Psoas muscle (tissue), 8 donors: Measurements from ENCODE around the gene PER2. TPM values are rescaled to one million over a fixed set of nuclear protein-coding genes. Genes with fewer than 3 reads are reported as not detected.

Source experiments
- ATAC-seq, 4 donors: fragments of 200-7000 bp; cut with Tn5 transposase; one replicate each; pipeline ENCODE4 v1.9.1; 2020; ENCODE audit warnings: moderate library complexity in 3 of 4, mild to moderate bottlenecking in 2 of 4
- DNase-seq, 2 donors: peaks; one replicate each; pipeline ENCODE4 v3.0.0-alpha.2; 2020
- H3K27ac ChIP-seq: fragments of 200-600 bp; one replicate; pipeline ENCODE4 v1.8.0; 2022
- H3K27me3 ChIP-seq, 3 donors: fragments of 200-600 bp in 1 of 3; one replicate each; pipeline versions ENCODE4 v1.6.1 to v1.8.0; 2013 to 2022; ENCODE audit warnings: low read length in 2 of 3, mild to moderate bottlenecking in 2 of 3, moderate library complexity in 1 of 3; ENCODE audit not compliant: insufficient read depth in 3 of 3
- H3K36me3 ChIP-seq, 2 donors: fragments of 200-600 bp in 1 of 2; one replicate each; pipeline versions ENCODE4 v1.6.1 to v1.8.0; 2013 to 2022; ENCODE audit warnings: low read depth in 1 of 2, mild to moderate bottlenecking in 1 of 2, moderate library complexity in 1 of 2; ENCODE audit not compliant: insufficient read depth in 1 of 2
- H3K4me1 ChIP-seq: fragments of 200-600 bp; one replicate; pipeline ENCODE4 v1.8.0; 2022
- H3K4me3 ChIP-seq: fragments of 200-600 bp; one replicate; pipeline ENCODE4 v1.8.0; 2022; ENCODE audit warnings: mild to moderate bottlenecking
- H3K9me3 ChIP-seq: fragments of 200-600 bp; one replicate; pipeline ENCODE4 v1.8.0; 2022
- WGBS, 3 donors: extraction: QIAGEN DNeasy Blood & Tissue Kit; methylation state at CpG; one replicate each; pipeline versions ENCODE4 v1.1.6 to v1.1.7; 2013; 5-methylcytosine and 5-hydroxymethylcytosine counted together
- intact Hi-C, 2 donors: fragments of 100-400 bp; cut with DNase I; formaldehyde crosslinking; loops; one replicate each; pipeline versions ENCODE4 v1.11.0 to v1.14.2; 2022
- polyA plus RNA-seq, 3 donors: library from polyadenylated mRNA; stranded (reverse); fragments of 200-250 nt; gene quantifications; one replicate each; pipeline ENCODE4 v1.2.3, GENCODE V29; 2013
- total RNA-seq, 4 donors: library from RNA; stranded (reverse); fragmentation: NEBNext Ultra II Directional in 2 of 4; extraction: Animal tissue kit (Norgen Biotek cat#: 25700) in 2 of 4; gene quantifications; one replicate each; pipeline versions ENCODE4 v1.2.1 to v1.2.4, GENCODE V29; 2021 to 2023
- TF ChIP-seq, protein P1 (sequence below): fragments of 200-600 bp; IDR thresholded peaks from one replicate; pipeline ENCODE4 v1.8.0; 2022; ENCODE audit warnings: antibody characterized with exemption
- donor health status: healthy with polysubstance abuse.
- donor health status: DM: no; HTN: no; CAD: no; lungs with moderate emphysema.
- donor health status: Bipolar disorder and iron deficiency.
- donor health status: healthy.
- donor health status: DM: yes; HTN: yes; CAD: no.
- donor health status: DM: no; HTN: no; CAD: no.
- donor health status: DM: no; HTN: no; CAD: no.
- donor health status: DM: yes; HTN: yes; CAD: no.

The PER2 gene
- total and polyA plus RNA-seq, 7 donors = 1.9 to 20.7 (median 7.8) TPM

DNA sequence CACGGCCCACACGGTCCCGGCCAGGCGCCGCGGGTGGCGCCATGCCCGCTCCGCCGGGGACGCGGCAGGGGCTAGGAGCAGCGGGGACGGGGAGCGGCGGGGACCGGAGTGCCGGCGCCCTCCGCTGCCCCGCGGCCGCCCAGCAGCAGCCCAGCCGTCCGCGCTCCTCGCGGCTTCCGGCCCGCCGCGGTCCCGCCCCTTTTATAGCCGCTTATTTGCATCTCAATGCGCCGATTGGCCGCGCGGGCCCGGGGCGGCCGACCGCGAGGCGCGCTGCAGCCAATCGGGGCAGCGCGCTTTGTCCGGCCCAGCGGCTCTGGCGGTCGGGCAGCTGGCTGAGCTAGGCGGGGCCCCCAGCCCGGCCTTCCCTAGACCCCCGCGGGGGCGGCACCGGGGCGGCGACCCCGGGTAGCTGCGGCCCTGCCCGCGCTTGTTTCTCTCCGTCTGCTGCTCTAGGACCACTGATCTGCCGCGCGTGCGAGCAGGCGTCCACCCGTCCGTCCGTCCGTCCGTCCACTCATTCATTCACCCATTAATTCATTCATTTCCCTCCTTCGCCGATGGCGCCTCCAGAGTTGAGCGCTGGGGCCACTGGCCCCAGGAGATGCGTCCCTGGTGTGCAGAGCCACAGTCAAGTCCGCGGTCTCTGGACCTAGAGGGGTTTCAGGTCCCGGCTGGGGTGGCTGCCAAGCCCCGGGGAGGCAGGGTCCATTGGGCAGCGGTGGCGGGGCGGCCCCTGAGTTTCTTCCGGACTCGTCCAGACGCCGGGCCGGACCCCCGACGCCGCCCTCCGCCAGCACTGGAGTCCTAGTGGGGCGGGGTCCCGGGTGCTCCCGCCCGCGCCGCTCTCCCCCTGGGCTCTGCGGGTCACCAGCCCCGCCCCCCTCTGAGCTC, 48.3 kb downstream of the PER2 start, which contains the start of gene HES6:
HES6 (minus strand) TSS at position 176 of the 894 bp plus-strand sequence; CDS start at position 43, 133 bp downstream.
- H3K4me1 ChIP-seq = peaks cover 32% of the 10 kb centered on the region
- WGBS, 3 donors = 0 to 1% (median 0%) methylated on average over 65 to 105 of the region's 105 CpGs
- intact Hi-C loops = no loop called here
- H3K9me3 ChIP-seq = no peaks in the 10 kb centered on the region
- peak; percentile 92 to 94 for DNase-seq
- H3K36me3 ChIP-seq = peaks cover 0 to 2% of the 10 kb centered on the region in 2 donors
- H3K4me3 ChIP-seq = peak within 1 kb of the TSS; percentile 69
- peak within 1 kb of the TSS; percentile 82 for H3K27ac ChIP-seq
- peaks cover 0 to 2% (median 0%) of the 10 kb centered on the region in 3 donors for H3K27me3 ChIP-seq
- peak; percentile 80 to 85 (median 81) for ATAC-seq
- TF ChIP-seq, protein P1, sequence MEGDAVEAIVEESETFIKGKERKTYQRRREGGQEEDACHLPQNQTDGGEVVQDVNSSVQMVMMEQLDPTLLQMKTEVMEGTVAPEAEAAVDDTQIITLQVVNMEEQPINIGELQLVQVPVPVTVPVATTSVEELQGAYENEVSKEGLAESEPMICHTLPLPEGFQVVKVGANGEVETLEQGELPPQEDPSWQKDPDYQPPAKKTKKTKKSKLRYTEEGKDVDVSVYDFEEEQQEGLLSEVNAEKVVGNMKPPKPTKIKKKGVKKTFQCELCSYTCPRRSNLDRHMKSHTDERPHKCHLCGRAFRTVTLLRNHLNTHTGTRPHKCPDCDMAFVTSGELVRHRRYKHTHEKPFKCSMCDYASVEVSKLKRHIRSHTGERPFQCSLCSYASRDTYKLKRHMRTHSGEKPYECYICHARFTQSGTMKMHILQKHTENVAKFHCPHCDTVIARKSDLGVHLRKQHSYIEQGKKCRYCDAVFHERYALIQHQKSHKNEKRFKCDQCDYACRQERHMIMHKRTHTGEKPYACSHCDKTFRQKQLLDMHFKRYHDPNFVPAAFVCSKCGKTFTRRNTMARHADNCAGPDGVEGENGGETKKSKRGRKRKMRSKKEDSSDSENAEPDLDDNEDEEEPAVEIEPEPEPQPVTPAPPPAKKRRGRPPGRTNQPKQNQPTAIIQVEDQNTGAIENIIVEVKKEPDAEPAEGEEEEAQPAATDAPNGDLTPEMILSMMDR = no peak

DNA sequence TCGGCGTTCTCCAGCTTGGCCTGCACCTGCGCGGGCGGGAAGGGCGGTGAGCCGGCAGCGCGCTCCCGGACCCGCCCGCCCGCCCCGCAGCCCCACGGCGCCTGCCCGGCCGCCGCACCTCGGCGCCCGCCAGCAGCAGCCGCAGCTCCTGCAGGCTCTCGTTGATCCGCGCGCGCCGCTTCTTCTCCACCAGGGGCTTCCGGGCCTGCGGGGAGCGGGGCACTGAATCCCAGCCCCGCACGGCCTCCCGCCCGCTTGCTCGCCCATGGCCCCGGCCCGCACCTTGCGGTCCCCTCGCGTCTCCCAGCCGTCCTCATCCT, 48.9 kb downstream of the PER2 start:
- Histone ChIP-seq H3K27ac (peak overlapping the region; percentile 82), H3K36me3 (no peaks in the 10 kb centered on the region), H3K27me3 (peaks cover 0 to 2% (median 0%) of the 10 kb centered on the region in 3 donors), H3K9me3 (no peaks in the 10 kb centered on the region), H3K4me1 (peaks cover 32% of the 10 kb centered on the region), H3K4me3 (peak overlapping the region; percentile 69)
- intact Hi-C loops = no loop called here
- WGBS, 3 donors = 0 to 1% (median 1%) methylated on average over 22 to 43 of the region's 43 CpGs
- DNase-seq (no peak), ATAC-seq (no peak)
- TF ChIP-seq, protein P1 = no peak

DNA sequence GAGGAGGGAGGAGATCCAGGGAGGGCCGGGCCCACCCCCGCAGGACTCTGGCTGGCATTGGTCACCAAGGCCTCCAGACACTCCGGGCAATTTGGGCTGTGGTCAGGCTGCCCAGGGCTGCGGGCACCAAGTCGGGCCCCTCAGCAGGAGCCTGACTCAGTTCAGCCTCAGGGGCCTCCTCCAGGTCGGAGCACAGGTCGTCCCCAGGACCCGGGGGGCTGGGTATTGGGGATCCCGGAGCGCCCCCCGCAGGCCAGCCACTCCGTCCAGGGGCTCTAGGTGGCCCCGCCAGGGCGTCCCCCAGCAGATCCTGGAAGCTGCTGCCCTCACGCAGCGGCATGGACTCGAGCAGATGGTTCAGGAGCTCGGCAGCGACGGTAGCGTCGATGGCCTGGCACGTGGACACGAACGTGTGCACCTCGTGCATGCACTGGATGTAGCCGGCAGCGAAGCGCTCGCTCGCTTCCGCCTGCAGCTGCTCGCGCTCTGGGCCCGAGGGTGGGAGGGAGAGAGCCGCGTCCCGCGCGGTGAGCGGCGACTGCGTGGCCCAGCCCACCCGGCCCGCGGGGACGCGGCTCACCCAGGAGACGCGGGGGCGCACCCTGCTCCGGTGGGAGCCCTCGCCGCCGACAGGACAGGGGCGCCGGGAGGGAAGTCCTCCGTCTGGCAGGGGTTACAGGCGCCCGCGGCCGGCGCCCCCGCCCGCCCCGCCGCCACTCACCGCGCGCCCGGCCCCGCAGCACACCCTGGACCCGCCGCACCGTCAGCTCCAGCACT, 49.5 kb downstream of the PER2 start:
- Histone ChIP-seq H3K9me3 (no peaks in the 10 kb centered on the region), H3K27me3 (peaks cover 0 to 2% (median 0%) of the 10 kb centered on the region in 3 donors), H3K27ac (no peak overlapping the region), H3K4me1 (peaks cover 32% of the 10 kb centered on the region), H3K36me3 (no peaks in the 10 kb centered on the region), H3K4me3 (peak overlapping the region; percentile 69)
- intact Hi-C loops = no loop called here
- TF ChIP-seq, protein P1 = no peak
- 19 to 30% (median 25%) methylated on average over 51 to 75 of the region's 75 CpGs for WGBS, 3 donors
- DNase-seq (peak; percentile 44 to 66), ATAC-seq (no peak)

DNA sequence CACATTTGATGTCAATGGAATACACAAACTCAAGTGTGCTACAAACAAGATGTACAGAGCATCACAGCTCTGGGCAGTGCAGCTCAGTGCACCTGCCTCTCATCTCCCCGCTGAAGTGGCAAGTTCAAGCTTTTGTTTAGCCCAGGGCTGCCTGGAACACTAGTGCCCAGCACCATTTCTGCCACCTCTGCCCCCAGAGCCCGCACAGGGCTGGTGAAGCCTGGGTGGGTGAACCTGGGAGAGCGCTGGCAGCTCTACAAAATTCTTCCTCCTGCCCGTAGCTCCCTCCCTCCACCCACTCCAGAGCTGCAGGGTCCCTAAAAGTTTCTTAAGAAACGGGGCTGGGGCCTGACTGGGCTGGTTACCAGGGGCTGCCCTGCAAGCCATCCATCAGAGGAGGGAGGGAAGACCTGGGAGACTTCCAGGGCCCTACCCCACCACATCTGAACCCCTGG, 50.1 kb downstream of the PER2 start:
- no peak for ATAC-seq
- 84 to 91% (median 86%) methylated on average over 4 to 5 of the region's 5 CpGs for WGBS, 3 donors
- intact Hi-C loops = no loop called here
- Histone ChIP-seq H3K4me3 (no peak overlapping the region), H3K27ac (no peak overlapping the region), H3K27me3 (peaks cover 0 to 2% (median 0%) of the 10 kb centered on the region in 3 donors), H3K4me1 (peaks cover 30% of the 10 kb centered on the region), H3K36me3 (no peaks in the 10 kb centered on the region), H3K9me3 (no peaks in the 10 kb centered on the region)
- peak in 1 of 2 donors; percentile 44 for DNase-seq
- TF ChIP-seq, protein P1 = no peak
